Measurements from ENCODE around the gene KLC1.
A peak's percentile ranks its signal among the peaks of the same experiment; 100 is the strongest.

The KLC1 gene

DNA sequence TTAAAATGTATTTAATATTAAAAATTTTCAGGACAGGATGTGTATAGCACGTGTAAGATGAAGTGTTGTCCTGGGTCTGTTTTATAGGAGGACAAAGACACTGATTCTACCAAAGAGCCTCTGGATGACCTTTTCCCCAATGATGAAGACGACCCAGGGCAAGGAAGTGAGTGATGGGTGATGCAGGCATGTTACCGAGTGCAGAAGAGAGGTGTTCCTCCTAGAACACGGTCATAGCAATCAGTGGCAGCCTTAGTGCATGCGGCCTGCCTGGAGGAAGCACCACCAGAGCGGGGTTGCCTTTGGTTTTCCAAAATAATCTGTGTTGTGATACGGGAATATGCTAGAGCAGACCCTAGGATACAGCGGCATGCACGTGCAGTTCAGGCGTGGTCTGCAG lies 33.0 kb downstream of the KLC1 start:
- no peak overlapping the region for H3K4me3 Mint-ChIP-seq
- no peak overlapping the region for H3K27ac Mint-ChIP-seq
- H3K36me3 Mint-ChIP-seq, result peaks cover 36% of the 10 kb centered on the region
- H3K9me3 Mint-ChIP-seq, result no peaks in the 10 kb centered on the region
- no peak for DNase-seq
- no peaks in the 10 kb centered on the region for H3K4me1 Mint-ChIP-seq
- CTCF ChIA-PET, result no interaction called here
- no peaks in the 10 kb centered on the region for H3K27me3 Mint-ChIP-seq

DNA sequence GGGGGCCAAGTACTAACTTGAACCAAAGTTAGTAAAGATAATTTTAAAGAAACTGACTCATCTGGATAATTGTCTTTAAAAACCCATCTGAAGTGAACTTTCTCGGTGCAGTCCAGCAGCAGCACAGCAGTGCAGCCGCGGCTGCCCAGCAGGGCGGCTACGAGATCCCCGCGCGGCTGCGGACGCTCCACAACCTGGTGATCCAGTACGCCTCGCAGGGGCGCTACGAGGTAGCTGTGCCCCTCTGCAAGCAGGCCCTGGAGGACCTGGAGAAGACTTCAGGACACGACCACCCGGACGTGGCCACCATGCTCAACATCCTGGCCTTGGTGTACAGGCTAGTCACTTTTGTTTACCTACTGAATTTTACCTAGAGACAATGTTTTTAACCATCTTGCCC lies 33.6 kb downstream of the KLC1 start:
- Mint-ChIP-seq H3K27ac (no peak overlapping the region), H3K36me3 (peaks cover 33% of the 10 kb centered on the region), H3K9me3 (no peaks in the 10 kb centered on the region), H3K4me3 (no peak overlapping the region), H3K27me3 (no peaks in the 10 kb centered on the region), H3K4me1 (no peaks in the 10 kb centered on the region)
- no peak for DNase-seq
- CTCF ChIA-PET, result no interaction called here

DNA sequence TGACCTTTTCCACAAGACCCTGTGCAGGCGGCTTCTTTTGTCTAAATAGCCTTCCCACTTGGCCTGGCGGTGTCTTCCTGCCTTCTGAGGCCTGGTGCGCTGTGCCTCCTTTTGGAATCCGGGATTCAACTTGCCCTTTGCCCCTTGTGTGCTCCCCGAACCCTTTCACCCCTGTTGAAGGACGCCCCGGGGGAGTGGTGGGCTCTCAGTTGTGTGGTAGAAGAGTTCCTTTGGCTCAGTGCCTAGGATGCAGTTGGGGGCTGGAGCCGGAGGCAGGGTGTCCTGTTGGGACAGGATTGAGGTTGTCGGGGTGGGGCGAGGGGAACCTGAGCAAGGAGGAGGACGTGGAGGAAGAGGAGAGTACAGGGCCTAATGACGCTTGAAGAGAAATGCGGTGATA lies 34.5 kb downstream of the KLC1 start:
- no peak for DNase-seq
- Mint-ChIP-seq H3K4me3 (no peak overlapping the region), H3K4me1 (no peaks in the 10 kb centered on the region), H3K36me3 (peaks cover 28% of the 10 kb centered on the region), H3K9me3 (no peaks in the 10 kb centered on the region), H3K27me3 (no peaks in the 10 kb centered on the region), H3K27ac (peak overlapping the region; percentile 16)
- CTCF ChIA-PET, result no interaction called here

DNA sequence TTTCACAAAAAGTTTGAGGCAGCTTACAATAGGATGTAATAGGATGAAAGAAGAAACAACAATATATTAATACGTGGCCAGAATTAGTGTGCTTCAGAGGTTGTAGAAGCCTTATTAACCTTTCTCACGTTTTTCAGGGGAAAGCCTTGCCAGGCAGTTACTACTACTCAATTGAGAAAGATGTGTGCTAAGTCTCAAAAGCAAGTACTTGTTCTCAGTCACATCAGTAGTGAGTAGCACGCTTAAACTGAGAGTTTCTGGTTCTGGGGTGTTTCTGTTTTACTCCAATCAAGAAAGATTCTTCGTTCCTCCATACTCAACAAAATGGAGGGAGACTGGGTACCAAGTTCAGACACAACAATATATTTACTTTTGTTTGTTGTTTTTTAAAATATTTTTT lies 38.7 kb downstream of the KLC1 start:
- H3K9me3 Mint-ChIP-seq, result no peaks in the 10 kb centered on the region
- H3K27ac Mint-ChIP-seq, result no peak overlapping the region
- CTCF ChIA-PET, result no interaction called here
- no peak for DNase-seq
- no peak overlapping the region for H3K4me3 Mint-ChIP-seq
- no peaks in the 10 kb centered on the region for H3K27me3 Mint-ChIP-seq
- no peaks in the 10 kb centered on the region for H3K4me1 Mint-ChIP-seq
- peaks cover 41% of the 10 kb centered on the region for H3K36me3 Mint-ChIP-seq

DNA sequence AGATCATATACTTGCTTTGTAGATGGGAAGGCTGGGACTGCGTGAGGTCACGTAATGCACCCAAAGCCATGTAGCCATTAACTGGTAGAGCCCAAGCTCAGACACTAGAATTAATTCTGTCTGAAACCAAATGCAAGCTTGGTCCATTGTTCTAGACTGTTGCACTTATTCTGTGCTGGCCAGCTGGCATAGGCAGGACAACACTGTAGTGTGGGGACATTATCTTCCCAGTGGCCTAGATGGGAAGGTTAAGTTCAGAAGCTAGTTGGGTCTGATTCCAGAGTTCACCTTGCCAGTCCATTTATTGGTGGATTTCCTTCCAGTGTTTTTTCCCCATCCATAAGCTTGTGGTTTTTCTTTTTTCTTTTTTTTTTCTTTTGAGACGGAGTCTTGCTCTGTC lies 39.1 kb downstream of the KLC1 start:
- no peak overlapping the region for H3K4me3 Mint-ChIP-seq
- DNase-seq, result no peak
- no peaks in the 10 kb centered on the region for H3K27me3 Mint-ChIP-seq
- no peaks in the 10 kb centered on the region for H3K4me1 Mint-ChIP-seq
- H3K9me3 Mint-ChIP-seq, result no peaks in the 10 kb centered on the region
- peak overlapping the region; percentile 42 for H3K27ac Mint-ChIP-seq
- H3K36me3 Mint-ChIP-seq, result peaks cover 44% of the 10 kb centered on the region
- CTCF ChIA-PET, result interaction anchor here (0.7 kb wide), 1 partner anchor 19 kb away, joined by 3 read pairs; no protein-coding TSS in a partner anchor

DNA sequence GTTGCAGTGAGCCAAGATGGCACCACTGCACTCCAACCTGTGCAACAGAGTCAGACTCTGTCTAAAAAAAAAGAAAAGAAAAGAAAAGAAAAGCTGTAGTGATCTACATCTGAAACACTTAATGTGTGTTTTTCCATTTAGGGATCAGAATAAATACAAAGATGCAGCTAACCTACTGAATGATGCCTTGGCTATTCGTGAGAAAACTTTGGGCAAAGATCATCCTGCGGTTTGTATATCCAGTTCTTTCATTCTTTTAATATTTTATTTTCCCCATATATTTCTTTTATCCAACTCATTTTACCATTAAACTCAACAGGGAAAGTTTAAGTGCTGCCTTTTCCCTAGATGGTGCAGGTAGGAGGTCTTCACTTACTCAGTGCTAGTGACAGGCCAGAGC lies 40.4 kb downstream of the KLC1 start:
- Mint-ChIP-seq H3K4me3 (no peak overlapping the region), H3K9me3 (no peaks in the 10 kb centered on the region), H3K36me3 (peaks cover 48% of the 10 kb centered on the region), H3K27ac (no peak overlapping the region), H3K4me1 (no peaks in the 10 kb centered on the region), H3K27me3 (no peaks in the 10 kb centered on the region)
- no peak for DNase-seq
- CTCF ChIA-PET, result no interaction called here

DNA sequence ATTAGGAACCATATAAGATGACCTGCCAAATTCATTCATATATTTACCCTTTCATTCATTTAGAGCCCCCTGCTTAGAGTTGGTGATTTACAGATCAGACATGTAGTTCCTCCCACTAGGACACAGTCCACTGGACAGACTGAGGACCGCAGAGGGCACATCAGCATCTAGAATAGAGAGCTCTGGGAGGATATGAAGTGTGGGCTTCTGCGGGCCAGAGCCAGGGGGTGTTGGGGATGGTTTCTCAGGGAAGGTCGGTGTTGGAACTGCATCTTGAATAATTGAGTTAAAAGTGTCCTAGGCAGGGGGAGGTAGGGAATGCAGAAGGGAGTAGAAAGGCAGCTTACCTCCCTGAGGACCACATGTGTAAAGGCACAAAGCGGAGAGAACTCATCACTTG lies 42.9 kb downstream of the KLC1 start:
- Mint-ChIP-seq H3K4me1 (no peaks in the 10 kb centered on the region), H3K27ac (no peak overlapping the region), H3K4me3 (no peak overlapping the region), H3K9me3 (no peaks in the 10 kb centered on the region), H3K36me3 (peaks cover 51% of the 10 kb centered on the region), H3K27me3 (no peaks in the 10 kb centered on the region)
- no peak for DNase-seq
- CTCF ChIA-PET, result no interaction called here

DNA sequence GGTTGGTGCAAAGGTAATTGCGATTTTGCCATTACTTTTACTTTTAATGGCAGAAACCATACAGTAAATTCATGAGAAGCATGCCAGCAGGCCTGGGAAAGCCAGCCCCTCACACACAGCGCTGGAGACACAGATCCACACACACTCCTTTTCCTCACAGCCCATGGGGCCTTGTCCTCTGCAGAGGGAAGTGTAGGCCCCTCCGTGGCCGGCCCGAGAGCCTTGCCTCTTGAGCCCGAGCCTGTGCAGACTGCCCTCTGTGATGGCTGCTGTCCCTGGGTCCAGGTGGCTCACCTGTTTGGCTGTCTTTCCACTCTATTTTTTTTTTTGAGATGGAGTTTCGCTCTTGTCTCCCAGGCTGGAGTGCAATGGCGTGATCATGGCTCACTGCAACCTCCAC lies 46.9 kb downstream of the KLC1 start:
- Mint-ChIP-seq H3K36me3 (peaks cover 60% of the 10 kb centered on the region), H3K27me3 (no peaks in the 10 kb centered on the region), H3K27ac (no peak overlapping the region), H3K4me1 (no peaks in the 10 kb centered on the region), H3K9me3 (no peaks in the 10 kb centered on the region), H3K4me3 (no peak overlapping the region)
- DNase-seq, result no peak
- CTCF ChIA-PET, result no interaction called here

DNA sequence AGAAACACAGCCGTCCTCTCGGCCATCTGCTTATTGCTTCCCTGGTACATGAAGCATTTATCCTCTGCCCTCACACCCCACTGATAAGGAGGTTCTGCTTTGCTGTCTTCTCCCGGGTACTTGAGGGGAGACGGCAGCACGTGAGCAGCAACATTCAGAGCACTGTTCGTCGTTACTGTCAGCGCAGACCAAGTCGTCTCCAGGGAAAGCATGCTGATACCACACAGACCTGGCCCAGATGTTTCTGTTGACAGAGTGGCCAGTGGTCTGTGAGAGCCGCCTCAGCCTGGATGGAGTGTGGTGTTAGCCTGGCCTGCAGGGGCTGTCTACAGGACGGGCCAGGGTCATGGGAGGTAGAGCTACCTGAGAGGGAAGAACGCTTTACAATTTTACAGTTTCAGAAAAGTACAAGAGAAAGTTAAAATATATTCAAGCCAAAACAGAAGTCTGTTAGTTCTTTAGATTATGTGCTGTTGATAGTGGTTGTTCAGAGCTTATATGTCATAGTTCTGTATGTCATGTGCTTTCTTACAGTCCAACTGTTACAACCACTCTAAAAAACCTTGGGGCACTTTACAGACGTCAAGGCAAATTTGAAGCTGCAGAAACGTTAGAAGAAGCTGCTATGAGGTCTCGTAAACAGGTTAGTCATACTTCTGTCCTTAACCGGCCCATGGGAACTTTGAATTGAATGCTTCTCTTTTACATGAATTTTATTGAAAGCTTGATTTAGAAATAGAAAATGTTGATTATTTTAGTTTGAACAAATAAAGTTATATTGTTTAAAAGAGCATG lies 48.1 kb downstream of the KLC1 start:
- CTCF ChIA-PET, result no interaction called here
- Mint-ChIP-seq H3K27ac (no peak overlapping the region), H3K4me1 (no peaks in the 10 kb centered on the region)

DNA sequence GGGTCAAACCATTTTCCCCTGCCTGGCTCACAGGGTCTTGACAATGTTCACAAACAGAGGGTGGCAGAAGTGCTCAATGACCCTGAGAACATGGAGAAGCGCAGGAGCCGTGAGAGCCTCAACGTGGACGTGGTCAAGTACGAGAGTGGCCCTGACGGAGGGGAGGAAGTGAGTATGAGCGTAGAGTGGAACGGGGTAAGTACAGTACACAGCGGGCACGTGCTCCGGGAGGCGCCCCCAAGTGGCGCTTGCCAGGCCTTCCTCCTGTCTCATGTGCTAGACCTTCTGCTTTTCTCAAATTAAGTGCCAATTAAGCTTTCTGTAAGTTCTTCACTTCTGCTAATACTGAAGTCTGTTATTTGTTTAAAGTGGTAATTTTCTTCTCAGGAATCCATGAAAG lies 50.3 kb downstream of the KLC1 start:
- Mint-ChIP-seq H3K27me3 (no peaks in the 10 kb centered on the region), H3K4me1 (no peaks in the 10 kb centered on the region), H3K9me3 (no peaks in the 10 kb centered on the region), H3K4me3 (no peak overlapping the region), H3K27ac (peak overlapping the region; percentile 64), H3K36me3 (peaks cover 52% of the 10 kb centered on the region)
- CTCF ChIA-PET, result interaction anchor here (0.9 to 1.8 kb wide), 5 partner anchors 14 to 108 kb away, joined by 3 to 5 read pairs (median 4); no protein-coding TSS in a partner anchor
- DNase-seq, result peak; percentile 59

More for the DNA sequence above, 48.1 kb downstream of the KLC1 start:
- DNase-seq, result no peak
- H3K9me3 Mint-ChIP-seq, result no peaks in the 10 kb centered on the region
- H3K4me3 Mint-ChIP-seq, result no peak overlapping the region
- H3K36me3 Mint-ChIP-seq, result peaks cover 60% of the 10 kb centered on the region
- H3K27me3 Mint-ChIP-seq, result no peaks in the 10 kb centered on the region

DNA sequence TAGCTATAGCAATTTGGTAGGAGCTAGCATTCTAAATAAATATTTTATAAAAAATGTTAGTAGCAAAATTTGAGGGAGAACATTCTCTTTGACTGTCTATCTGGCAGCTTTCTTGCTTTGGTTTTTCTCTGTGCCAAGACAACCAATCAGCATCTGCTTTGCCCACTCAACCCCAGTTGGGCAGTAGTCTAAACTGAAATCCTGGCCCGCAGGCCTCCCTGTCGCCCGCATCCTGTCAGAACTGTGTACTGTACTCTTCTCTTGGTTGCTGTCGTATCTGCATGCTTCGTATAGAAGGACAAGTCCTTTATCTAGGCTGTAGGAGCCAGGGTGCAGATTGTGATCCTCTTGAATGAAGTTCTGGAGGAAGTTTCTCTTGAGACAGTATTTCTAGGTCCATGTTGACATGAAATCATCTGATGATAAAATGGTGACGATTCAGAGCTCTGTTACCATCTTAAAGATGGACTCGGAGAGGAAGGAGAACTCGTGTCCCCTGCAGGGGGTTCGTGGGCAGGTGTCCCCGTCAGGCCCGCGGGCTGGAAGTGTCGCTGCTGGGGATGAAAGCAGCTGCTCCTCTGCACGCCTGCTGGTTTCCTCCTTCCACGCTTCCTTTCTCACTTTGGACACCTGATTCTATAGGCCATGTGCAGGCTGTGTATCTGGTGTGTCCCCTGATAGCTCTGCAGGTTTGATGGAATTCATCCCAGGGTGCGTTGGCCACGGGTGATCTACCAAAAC lies 51.6 kb downstream of the KLC1 start:
- CTCF ChIA-PET, result interaction anchor here (0.6 to 1.8 kb wide), 6 partner anchors 21 to 397 kb away, joined by 3 to 5 read pairs (median 4); no protein-coding TSS in a partner anchor
- Mint-ChIP-seq H3K36me3 (peaks cover 52% of the 10 kb centered on the region), H3K27ac (no peak overlapping the region), H3K4me3 (no peak overlapping the region), H3K4me1 (no peaks in the 10 kb centered on the region), H3K9me3 (no peaks in the 10 kb centered on the region), H3K27me3 (no peaks in the 10 kb centered on the region)
- no peak for DNase-seq

DNA sequence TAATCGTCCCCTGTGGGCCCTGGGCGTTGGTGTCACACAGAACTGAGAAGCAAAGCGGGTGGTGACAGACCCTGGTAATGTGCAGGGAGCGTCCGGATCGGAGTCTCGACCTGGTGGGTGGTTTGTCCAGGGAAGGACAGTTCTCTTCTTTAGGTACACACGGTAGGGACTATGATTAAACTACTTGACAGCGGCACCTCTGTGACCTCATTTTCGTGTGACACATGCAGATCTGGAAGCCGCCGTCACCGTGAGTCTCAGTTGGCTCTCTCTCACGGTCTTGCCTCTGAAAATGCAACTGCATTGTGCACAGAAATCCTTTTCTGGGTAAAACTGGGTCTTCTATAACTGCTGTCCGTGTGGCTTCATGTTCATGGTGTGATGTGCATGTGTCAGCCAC lies 54.1 kb downstream of the KLC1 start:
- Mint-ChIP-seq H3K4me1 (no peaks in the 10 kb centered on the region), H3K4me3 (no peak overlapping the region), H3K27ac (no peak overlapping the region), H3K36me3 (peaks cover 49% of the 10 kb centered on the region), H3K9me3 (no peaks in the 10 kb centered on the region), H3K27me3 (no peaks in the 10 kb centered on the region)
- CTCF ChIA-PET, result no interaction called here
- DNase-seq, result no peak

DNA sequence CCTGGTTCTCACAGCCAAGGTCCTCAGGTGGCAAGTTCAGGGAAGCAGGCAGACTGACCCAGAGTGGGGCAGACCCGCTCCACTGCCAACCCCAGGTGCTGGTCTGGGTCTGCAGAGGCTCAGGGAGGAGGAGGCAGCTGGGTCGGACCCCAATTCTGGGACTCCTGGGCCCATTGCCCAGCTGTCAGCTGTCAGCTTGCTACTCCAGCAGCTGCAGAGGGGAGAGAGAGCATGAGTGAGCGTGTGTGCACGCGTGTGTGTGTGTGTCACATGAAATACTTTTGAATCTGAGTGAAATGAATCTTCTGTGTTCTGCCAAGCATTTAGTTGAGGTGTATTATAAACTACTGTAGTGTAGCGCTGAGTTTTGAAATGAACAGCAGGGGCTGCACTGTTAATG lies 55.5 kb downstream of the KLC1 start:
- Mint-ChIP-seq H3K36me3 (peaks cover 49% of the 10 kb centered on the region), H3K4me3 (no peak overlapping the region), H3K9me3 (no peaks in the 10 kb centered on the region), H3K27me3 (no peaks in the 10 kb centered on the region), H3K4me1 (no peaks in the 10 kb centered on the region), H3K27ac (no peak overlapping the region)
- CTCF ChIA-PET, result no interaction called here
- DNase-seq, result no peak

DNA sequence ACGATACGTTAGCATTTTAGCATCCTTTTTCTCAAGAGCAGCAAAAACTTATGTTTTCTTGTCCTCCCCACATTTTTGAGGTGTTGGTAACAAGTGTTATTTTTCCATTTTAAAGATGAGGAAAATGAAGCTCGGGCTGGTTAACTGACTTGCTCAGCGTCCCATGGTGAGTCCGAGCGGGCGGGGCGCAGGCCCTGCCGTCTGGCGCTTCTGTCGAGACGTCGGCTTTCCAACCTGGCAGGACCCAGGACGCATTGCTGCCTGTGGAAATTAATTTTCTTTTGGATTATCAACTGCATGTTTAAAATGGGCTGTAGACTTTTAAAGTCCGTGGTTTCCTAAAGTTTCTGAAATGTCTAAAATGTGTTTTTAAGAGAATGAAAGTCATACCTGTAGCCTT lies 55.9 kb downstream of the KLC1 start:
- DNase-seq, result no peak
- H3K36me3 Mint-ChIP-seq, result peaks cover 46% of the 10 kb centered on the region
- CTCF ChIA-PET, result no interaction called here
- no peaks in the 10 kb centered on the region for H3K27me3 Mint-ChIP-seq
- no peaks in the 10 kb centered on the region for H3K9me3 Mint-ChIP-seq
- H3K4me3 Mint-ChIP-seq, result no peak overlapping the region
- no peak overlapping the region for H3K27ac Mint-ChIP-seq
- no peaks in the 10 kb centered on the region for H3K4me1 Mint-ChIP-seq

Measured in activated naive CD4-positive, alpha-beta T cell treated with anti-CD3 and anti-CD28 coated beads, Interleukin-2, amount 10 ng/mL, durations not matched to agents 7 days and 5 days (primary cell).